MM.1S (cell line): ENCODE results near the gene PRUNE2.

Experiments used
- DNase-seq: peaks from one replicate; pipeline ENCODE4 v3.0.0-alpha.2; 2015
- H2AFZ ChIP-seq: fragments of 300-600 bp; sonication (generic); 2 replicates; pipeline ENCODE4 v1.6.0; 2016; ENCODE audit warnings: antibody characterized with exemption, low read length
- H3F3A ChIP-seq: fragments of 300-600 bp; sonication (generic); 2 replicates; pipeline ENCODE4 v1.6.1; 2016; ENCODE audit warnings: mild to moderate bottlenecking, antibody characterized with exemption, low read length, moderate library complexity, mixed read lengths; ENCODE audit not compliant: insufficient read depth
- H3K27ac ChIP-seq: fragments of 300-600 bp; sonication (generic); 2 replicates; pipeline ENCODE4 v1.5.1; 2016; ENCODE audit warnings: mild to moderate bottlenecking, low read length
- H3K27me3 ChIP-seq: fragments of 300-600 bp; sonication (generic); replicated peaks from 2 replicates; pipeline ENCODE4 v1.6.0; 2016; ENCODE audit warnings: low read length; ENCODE audit not compliant: insufficient read depth
- H3K36me3 ChIP-seq: fragments of 300-600 bp; sonication (generic); replicated peaks from 2 replicates; pipeline ENCODE4 v1.6.1; 2016; ENCODE audit warnings: mild to moderate bottlenecking, low read length, mixed read lengths; ENCODE audit not compliant: insufficient read depth
- H3K4me1 ChIP-seq: fragments of 300-600 bp; sonication (generic); 2 replicates; pipeline ENCODE4 v1.6.1; 2016; ENCODE audit warnings: low read length, mixed read lengths
- H3K4me2 ChIP-seq: fragments of 300-600 bp; sonication (generic); 2 replicates; pipeline ENCODE4 v1.6.0; 2016; ENCODE audit warnings: low read depth, low read length
- H3K4me3 ChIP-seq: fragments of 300-600 bp; sonication (generic); 2 replicates; pipeline ENCODE4 v1.5.1; 2016; ENCODE audit warnings: low read length, mixed read lengths
- H3K79me2 ChIP-seq: fragments of 300-600 bp; sonication (generic); 2 replicates; pipeline ENCODE4 v1.6.1; 2016; ENCODE audit warnings: mixed run types, low read length, mixed read lengths
- H3K9ac ChIP-seq: fragments of 300-600 bp; sonication (generic); 2 replicates; pipeline ENCODE4 v1.6.1; 2016; ENCODE audit warnings: low read length, mixed read lengths
- H3K9me2 ChIP-seq: fragments of 300-600 bp; sonication (generic); replicated peaks from 2 replicates; pipeline ENCODE4 v1.6.1; 2016; ENCODE audit warnings: mild to moderate bottlenecking, low read length, mixed read lengths; ENCODE audit not compliant: insufficient read depth
- H3K9me3 ChIP-seq: fragments of 300-600 bp; sonication (generic); replicated peaks from 2 replicates; pipeline ENCODE4 v1.6.1; 2016; ENCODE audit warnings: mild to moderate bottlenecking, low read length, mixed read lengths; ENCODE audit not compliant: insufficient read depth
- H4K20me1 ChIP-seq: fragments of 300-600 bp; sonication (generic); 2 replicates; pipeline ENCODE4 v1.6.1; 2016; ENCODE audit warnings: mild to moderate bottlenecking, low read length, moderate library complexity, mixed read lengths; ENCODE audit not compliant: insufficient read depth
- CTCF ChIP-seq: fragments of 300-600 bp; sonication (generic); IDR thresholded peaks from 2 replicates; pipeline ENCODE4 v1.5.1; 2016; ENCODE audit warnings: antibody characterized with exemption, low read length, mixed read lengths
- EZH2 ChIP-seq: fragments of 300-600 bp; sonication (generic); optimal IDR thresholded peaks from 2 replicates; pipeline ENCODE3; 2017; ENCODE audit warnings: low read depth, mild to moderate bottlenecking, antibody characterized with exemption, low read length, mixed read lengths
- EZH2phosphoT487 ChIP-seq: fragments of 300-600 bp; sonication (generic); IDR thresholded peaks from 2 replicates; pipeline ENCODE4 v1.6.1; 2018; ENCODE audit warnings: antibody characterized with exemption, low read length

PRUNE2 gene

GRCh38 chr9:76581731-76582130, 324.2 kb downstream of the PRUNE2 start:
- no peaks in the 10 kb centered on the region for H4K20me1 ChIP-seq
- no peak overlapping the region for H3K4me2 ChIP-seq
- no peaks in the 10 kb centered on the region for H3K79me2 ChIP-seq
- TF ChIP-seq EZH2 (no peak), CTCF (no peak), EZH2phosphoT487 (no peak)
- H3K27me3 ChIP-seq, result no peaks in the 10 kb centered on the region
- DNase-seq, result no peak
- H3K36me3 ChIP-seq, result no peaks in the 10 kb centered on the region
- no peak overlapping the region for H3K4me3 ChIP-seq
- H3K9me2 ChIP-seq, result no peaks in the 10 kb centered on the region
- no peaks in the 10 kb centered on the region for H3K9me3 ChIP-seq
- H3K27ac ChIP-seq, result no peak overlapping the region
- H3K4me1 ChIP-seq, result no peaks in the 10 kb centered on the region
- H3F3A ChIP-seq, result no peaks in the 10 kb centered on the region
- no peak overlapping the region for H3K9ac ChIP-seq
- H2AFZ ChIP-seq, result no peak overlapping the region

- Histone ChIP-seq H3K36me3 (no peaks in the 10 kb centered on the region), H3K79me2 (no peaks in the 10 kb centered on the region), H3K27ac (no peak overlapping the region), H3K4me3 (no peak overlapping the region), H3K27me3 (no peaks in the 10 kb centered on the region), H4K20me1 (no peaks in the 10 kb centered on the region), H3K9me2 (no peaks in the 10 kb centered on the region), H3K4me2 (no peak overlapping the region), H2AFZ (no peak overlapping the region), H3K9ac (no peak overlapping the region), H3K9me3 (no peaks in the 10 kb centered on the region), H3F3A (no peaks in the 10 kb centered on the region), H3K4me1 (no peaks in the 10 kb centered on the region)
- TF ChIP-seq EZH2 (no peak), CTCF (no peak), EZH2phosphoT487 (no peak)
- no peak for DNase-seq
These were observed 325.1 kb downstream of the PRUNE2 start for GRCh38 chr9:76580820-76581219.

GRCh38 chr9:76580188-76580587, 325.7 kb downstream of the PRUNE2 start:
- no peaks in the 10 kb centered on the region for H3K27me3 ChIP-seq
- H3F3A ChIP-seq, result no peaks in the 10 kb centered on the region
- H3K4me2 ChIP-seq, result no peak overlapping the region
- no peaks in the 10 kb centered on the region for H4K20me1 ChIP-seq
- no peaks in the 10 kb centered on the region for H3K36me3 ChIP-seq
- no peak for DNase-seq
- no peaks in the 10 kb centered on the region for H3K4me1 ChIP-seq
- no peaks in the 10 kb centered on the region for H3K9me3 ChIP-seq
- H3K27ac ChIP-seq, result no peak overlapping the region
- no peak overlapping the region for H3K4me3 ChIP-seq
- H3K79me2 ChIP-seq, result no peaks in the 10 kb centered on the region
- no peak overlapping the region for H2AFZ ChIP-seq
- no peak overlapping the region for H3K9ac ChIP-seq
- H3K9me2 ChIP-seq, result no peaks in the 10 kb centered on the region
- no peak for TF ChIP-seq EZH2
- no peak for TF ChIP-seq CTCF
- TF ChIP-seq EZH2phosphoT487, result no peak
